Mesendoderm (in vitro differentiated cells): ENCODE data around the gene PPP2R5C.
A peak's percentile ranks its signal among the peaks of the same experiment; 100 is the strongest.

Experiments
- DNase-seq: peaks from one replicate; pipeline ENCODE4 v3.0.0; 2013
- H2AK5ac ChIP-seq: 2 replicates; pipeline ENCODE4 v1.6.1; 2013; ENCODE audit warnings: low read length, inconsistent platforms
- H2BK120ac ChIP-seq: 2 replicates; pipeline ENCODE4 v1.6.1; 2013; ENCODE audit warnings: low read depth, mild to moderate bottlenecking, low read length, moderate library complexity, mixed read lengths
- H2BK15ac ChIP-seq: replicated peaks from 2 replicates; pipeline ENCODE4 v1.6.1; 2013; ENCODE audit warnings: low read depth, mild to moderate bottlenecking, moderate library complexity
- H2BK5ac ChIP-seq: 2 replicates; pipeline ENCODE4 v1.6.1; 2013; ENCODE audit warnings: low read length, inconsistent platforms
- H3K18ac ChIP-seq: 2 replicates; pipeline ENCODE4 v1.6.1; 2013; ENCODE audit warnings: mild to moderate bottlenecking, low read length, mixed read lengths
- H3K23ac ChIP-seq: one replicate; pipeline ENCODE4 v1.6.1; 2013; ENCODE audit warnings: low read length
- H3K27ac ChIP-seq: 2 replicates; pipeline ENCODE4 v1.5.1; 2013; ENCODE audit warnings: low read depth, mild to moderate bottlenecking, inconsistent platforms, low read length, moderate library complexity
- H3K27me3 ChIP-seq: 2 replicates; pipeline ENCODE4 v1.6.1; 2013; ENCODE audit warnings: low read length, control low read depth, mild to moderate bottlenecking, inconsistent platforms; ENCODE audit not compliant: insufficient read depth, poor library complexity
- H3K36me3 ChIP-seq: 2 replicates; pipeline ENCODE4 v1.6.1; 2013; ENCODE audit warnings: low read length, inconsistent platforms; ENCODE audit not compliant: control insufficient read depth, insufficient read depth
- H3K4ac ChIP-seq: one replicate; pipeline ENCODE4 v1.6.1; 2013; ENCODE audit warnings: low read depth, mild to moderate bottlenecking, low read length, moderate library complexity
- H3K4me1 ChIP-seq: 2 replicates; pipeline ENCODE4 v1.6.1; 2013; ENCODE audit warnings: low read depth, low read length, inconsistent platforms; ENCODE audit not compliant: control insufficient read depth
- H3K4me2 ChIP-seq: 2 replicates; pipeline ENCODE4 v1.6.1; 2013; ENCODE audit warnings: low read length
- H3K4me3 ChIP-seq: 2 replicates; pipeline ENCODE4 v1.5.1; 2013; ENCODE audit warnings: mild to moderate bottlenecking, low read length
- H3K56ac ChIP-seq: one replicate; pipeline ENCODE4 v1.6.1; 2013; ENCODE audit warnings: low read length
- H3K79me1 ChIP-seq: 2 replicates; pipeline ENCODE4 v1.6.1; 2013; ENCODE audit warnings: low read length, inconsistent platforms
- H3K79me2 ChIP-seq: 2 replicates; pipeline ENCODE4 v1.6.1; 2013; ENCODE audit warnings: mild to moderate bottlenecking, low read length; ENCODE audit not compliant: control insufficient read depth, insufficient read depth
- H3K9ac ChIP-seq: 2 replicates; pipeline ENCODE4 v1.6.1; 2013; ENCODE audit warnings: low read length, inconsistent platforms
- H4K5ac ChIP-seq: one replicate; pipeline ENCODE4 v1.6.1; 2013; ENCODE audit warnings: low read length
- H4K8ac ChIP-seq: one replicate; pipeline ENCODE4 v1.6.1; 2013; ENCODE audit warnings: low read depth, mild to moderate bottlenecking, control low read depth, low read length, moderate library complexity
- WGBS: extraction: QIAGEN DNeasy Blood & Tissue Kit; methylation state at CpG from one replicate; pipeline ENCODE4 v1.1.7; 2013; ENCODE audit warnings: low lambda C conversion rate, missing lambda C conversion rate; ENCODE audit not compliant: insufficient coverage; ENCODE audit errors: extremely low coverage; 5-methylcytosine and 5-hydroxymethylcytosine counted together

The PPP2R5C gene

DNA sequence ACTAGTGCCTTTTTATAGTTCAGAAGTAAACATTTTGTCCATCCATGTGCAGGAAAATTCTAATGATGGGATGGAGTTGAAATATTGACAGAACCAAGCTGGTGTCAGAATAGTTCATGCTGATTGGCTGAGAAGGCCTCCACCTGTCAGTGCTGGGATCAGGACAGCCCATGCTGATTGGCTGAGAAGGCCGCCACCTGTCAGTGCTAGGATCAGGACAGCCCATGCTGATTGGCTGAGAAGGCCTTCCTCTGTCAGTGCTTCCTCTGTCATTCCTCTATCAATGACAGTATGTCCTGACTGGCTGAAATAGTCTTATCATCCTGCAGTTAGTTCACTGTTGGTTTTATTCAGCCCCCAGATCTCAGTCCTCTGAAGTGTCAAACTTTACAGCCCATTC, 95.7 kb downstream of the PPP2R5C start:
- Histone ChIP-seq H3K56ac (no peak overlapping the region), H3K23ac (no peak overlapping the region), H3K27ac (no peak overlapping the region), H3K4me2 (no peak overlapping the region), H2AK5ac (no peak overlapping the region), H3K79me1 (peaks cover 23% of the 10 kb centered on the region), H2BK15ac (no peak overlapping the region), H3K36me3 (peaks cover 2% of the 10 kb centered on the region), H3K18ac (no peak overlapping the region), H2BK5ac (no peak overlapping the region), H4K5ac (no peak overlapping the region), H3K4me3 (no peak overlapping the region), H4K8ac (no peak overlapping the region), H3K4ac (no peak overlapping the region), H2BK120ac (no peak overlapping the region), H3K4me1 (no peaks in the 10 kb centered on the region), H3K27me3 (no peaks in the 10 kb centered on the region), H3K79me2 (peaks cover 13% of the 10 kb centered on the region), H3K9ac (no peak overlapping the region)
- DNase-seq: peak; percentile 68
- WGBS: no CpG with 5 or more reads among the region's 1 CpG

GRCh38 chr14:101858791-101859537, 97.5 kb downstream of the PPP2R5C start:
- Histone ChIP-seq H3K18ac (no peak overlapping the region), H2BK15ac (no peak overlapping the region), H3K9ac (no peak overlapping the region), H4K8ac (no peak overlapping the region), H3K56ac (no peak overlapping the region), H3K4me3 (no peak overlapping the region), H3K4ac (no peak overlapping the region), H3K36me3 (peaks cover 2% of the 10 kb centered on the region), H2BK120ac (no peak overlapping the region), H3K4me1 (no peaks in the 10 kb centered on the region), H4K5ac (no peak overlapping the region), H3K4me2 (no peak overlapping the region), H2AK5ac (no peak overlapping the region), H3K27ac (no peak overlapping the region), H3K79me2 (peaks cover 7% of the 10 kb centered on the region), H3K23ac (no peak overlapping the region), H3K79me1 (peaks cover 17% of the 10 kb centered on the region), H3K27me3 (no peaks in the 10 kb centered on the region), H2BK5ac (no peak overlapping the region)
- no CpG with 5 or more reads among the region's 17 CpGs for WGBS
- no peak for DNase-seq

- Histone ChIP-seq H3K4me1 (no peaks in the 10 kb centered on the region), H3K27ac (no peak overlapping the region), H3K79me1 (peaks cover 15% of the 10 kb centered on the region), H3K27me3 (no peaks in the 10 kb centered on the region), H2BK15ac (no peak overlapping the region), H3K36me3 (peaks cover 2% of the 10 kb centered on the region), H4K8ac (no peak overlapping the region), H3K18ac (no peak overlapping the region), H4K5ac (no peak overlapping the region), H2AK5ac (no peak overlapping the region), H3K23ac (no peak overlapping the region), H3K9ac (no peak overlapping the region), H3K4ac (no peak overlapping the region), H2BK5ac (no peak overlapping the region), H3K79me2 (peaks cover 5% of the 10 kb centered on the region), H3K56ac (no peak overlapping the region), H3K4me3 (no peak overlapping the region), H2BK120ac (no peak overlapping the region), H3K4me2 (no peak overlapping the region)
- no peak for DNase-seq
- no CpG with 5 or more reads among the region's 2 CpGs for WGBS
These were observed 98.0 kb downstream of the PPP2R5C start for GRCh38 chr14:101859538-101859902.

DNA sequence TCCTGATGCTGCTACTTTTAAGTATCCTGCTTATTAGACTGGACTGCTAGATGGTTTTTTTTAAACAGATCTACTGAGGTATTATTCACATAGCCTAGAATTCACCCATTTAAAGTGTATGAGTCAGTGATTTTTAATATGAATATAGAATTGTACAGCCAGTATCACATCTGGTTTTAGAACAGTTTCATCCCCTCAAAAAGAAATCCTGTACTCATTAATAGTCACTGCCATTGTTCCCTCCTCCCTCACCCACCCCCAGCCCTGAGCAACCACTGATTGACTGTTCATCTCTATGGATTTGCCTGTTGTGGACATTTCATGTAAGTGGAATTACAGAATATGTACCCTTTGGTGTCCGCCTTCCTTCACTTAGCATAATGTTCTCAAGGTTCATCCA, 98.4 kb downstream of the PPP2R5C start:
- H4K8ac ChIP-seq: no peak overlapping the region
- no peak overlapping the region for H3K9ac ChIP-seq
- no peak overlapping the region for H2AK5ac ChIP-seq
- H3K27ac ChIP-seq: no peak overlapping the region
- no peak overlapping the region for H3K18ac ChIP-seq
- H3K56ac ChIP-seq: no peak overlapping the region
- peaks cover 5% of the 10 kb centered on the region for H3K79me2 ChIP-seq
- no peaks in the 10 kb centered on the region for H3K27me3 ChIP-seq
- no peaks in the 10 kb centered on the region for H3K4me1 ChIP-seq
- H3K4me3 ChIP-seq: no peak overlapping the region
- no peak overlapping the region for H3K4me2 ChIP-seq
- H3K23ac ChIP-seq: no peak overlapping the region
- H2BK5ac ChIP-seq: no peak overlapping the region
- no peak overlapping the region for H2BK120ac ChIP-seq
- no peak overlapping the region for H2BK15ac ChIP-seq
- H3K4ac ChIP-seq: no peak overlapping the region
- no peak for DNase-seq
- no CpG with 5 or more reads among the region's 1 CpG for WGBS
- H3K36me3 ChIP-seq: peaks cover 2% of the 10 kb centered on the region
- peaks cover 15% of the 10 kb centered on the region for H3K79me1 ChIP-seq
- no peak overlapping the region for H4K5ac ChIP-seq

GRCh38 chr14:101861464-101861863, 100.0 kb downstream of the PPP2R5C start:
- no peak overlapping the region for H3K4me3 ChIP-seq

DNA sequence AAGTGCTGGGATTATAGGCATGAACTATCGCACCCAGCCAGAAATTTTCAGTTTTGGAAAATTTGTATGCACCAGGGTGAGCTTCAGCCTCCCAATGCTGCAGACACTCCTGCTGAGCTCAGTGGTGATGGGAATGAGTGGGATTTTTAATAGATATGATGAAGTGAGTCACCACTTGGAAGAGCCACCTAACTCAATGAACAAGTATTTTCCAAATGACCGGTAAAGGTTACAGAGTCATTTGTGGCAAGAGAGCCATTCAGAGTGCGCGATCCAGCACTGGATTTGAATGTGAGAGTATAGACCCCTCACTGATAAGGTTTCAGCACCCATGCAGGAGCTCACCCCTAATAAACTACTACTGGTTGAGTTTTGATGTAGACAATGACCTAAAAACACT, 100.7 kb downstream of the PPP2R5C start:
- no peaks in the 10 kb centered on the region for H3K4me1 ChIP-seq
- H3K18ac ChIP-seq: no peak overlapping the region
- H3K56ac ChIP-seq: no peak overlapping the region
- H3K4ac ChIP-seq: no peak overlapping the region
- H3K9ac ChIP-seq: no peak overlapping the region
- peaks cover 2% of the 10 kb centered on the region for H3K36me3 ChIP-seq
- no CpG with 5 or more reads among the region's 4 CpGs for WGBS
- no peaks in the 10 kb centered on the region for H3K79me2 ChIP-seq
- H3K27ac ChIP-seq: no peak overlapping the region
- no peak overlapping the region for H3K4me2 ChIP-seq
- DNase-seq: no peak
- H2AK5ac ChIP-seq: no peak overlapping the region
- no peak overlapping the region for H2BK120ac ChIP-seq
- H4K8ac ChIP-seq: no peak overlapping the region
- H3K4me3 ChIP-seq: no peak overlapping the region
- no peak overlapping the region for H3K23ac ChIP-seq
- H4K5ac ChIP-seq: no peak overlapping the region
- H2BK15ac ChIP-seq: no peak overlapping the region
- no peak overlapping the region for H2BK5ac ChIP-seq
- peaks cover 11% of the 10 kb centered on the region for H3K79me1 ChIP-seq
- no peaks in the 10 kb centered on the region for H3K27me3 ChIP-seq

More at GRCh38 chr14:101861464-101861863, 100.0 kb downstream of the PPP2R5C start:
- Histone ChIP-seq H2BK120ac (no peak overlapping the region), H3K27ac (no peak overlapping the region), H3K27me3 (no peaks in the 10 kb centered on the region), H4K5ac (no peak overlapping the region), H2BK5ac (no peak overlapping the region), H4K8ac (no peak overlapping the region), H3K79me1 (peaks cover 11% of the 10 kb centered on the region), H3K23ac (no peak overlapping the region), H3K4me2 (no peak overlapping the region), H3K79me2 (no peaks in the 10 kb centered on the region), H3K4ac (no peak overlapping the region), H3K18ac (no peak overlapping the region), H3K36me3 (peaks cover 2% of the 10 kb centered on the region), H3K4me1 (no peaks in the 10 kb centered on the region), H3K56ac (no peak overlapping the region), H2BK15ac (no peak overlapping the region), H3K9ac (no peak overlapping the region), H2AK5ac (no peak overlapping the region)
- no peak for DNase-seq
- WGBS: no CpG with 5 or more reads among the region's 6 CpGs
